Uterus (tissue), 4 donors: ENCODE data around the gene UNC13B. TPM values are rescaled to one million over a fixed set of nuclear protein-coding genes. Genes with fewer than 3 reads are reported as not detected.

Source experiments
- DNase-seq, 2 donors: peaks; one replicate each; pipeline ENCODE4 v3.0.0-alpha.2; 2019 to 2020
- H3K27ac ChIP-seq, 2 donors: fragments of 200-600 bp; sonication (generic); 1 replicate in 1 of 2; 2 replicates in 1 of 2; pipeline ENCODE4 v1.5.1; 2016 to 2018
- H3K27me3 ChIP-seq, 2 donors: fragments of 200-600 bp; sonication (generic); one replicate each; pipeline ENCODE4 v1.5.1; 2018 to 2019; ENCODE audit warnings: control low read depth in 1 of 2
- H3K36me3 ChIP-seq, 2 donors: fragments of 200-600 bp; sonication (generic); one replicate each; pipeline ENCODE4 v1.5.1; 2019; ENCODE audit warnings: control low read depth in 1 of 2
- H3K4me1 ChIP-seq, 2 donors: fragments of 200-600 bp; sonication (generic); one replicate each; pipeline ENCODE4 v1.5.1; 2018 to 2019; ENCODE audit warnings: control low read depth in 1 of 2
- H3K4me3 ChIP-seq, 2 donors: fragments of 200-600 bp; sonication (generic); 1 replicate in 1 of 2; 2 replicates in 1 of 2; pipeline ENCODE4 v1.5.1; 2018 to 2019; ENCODE audit warnings: mild to moderate bottlenecking in 1 of 2
- H3K9me3 ChIP-seq, 2 donors: fragments of 200-600 bp; sonication (generic); one replicate each; pipeline ENCODE4 v1.5.1; 2019; ENCODE audit warnings: control low read depth in 1 of 2
- POLR2A ChIP-seq, 2 donors: fragments of 450-650 bp; IDR thresholded peaks; one replicate each; pipeline ENCODE4 v1.6.1; 2016; ENCODE audit warnings: antibody characterized with exemption in 2 of 2, mild to moderate bottlenecking in 1 of 2, moderate library complexity in 1 of 2
- intact Hi-C: fragments of 100-400 bp; cut with DNase I; formaldehyde crosslinking; loops from one replicate; pipeline ENCODE4 v1.15.1; 2023; ENCODE audit warnings: low total_unique reads
- total RNA-seq, 4 donors: library from RNA; depleted of rRNA in 3 of 4; stranded (reverse); fragments of >200 nt in 3 of 4; gene quantifications; one replicate each; pipeline versions ENCODE4 v1.1.0 to v1.2.4, GENCODE V29; 2014 to 2023
- TF ChIP-seq, protein P1 (sequence below), 4 experiments: fragments of 200-600 bp in 2 of 4; fragments of 450-650 bp in 2 of 4; sonication (generic) in 2 of 4; IDR thresholded peaks; one replicate each; pipeline ENCODE4 v1.5.1; 2016 to 2019; ENCODE audit warnings: antibody characterized with exemption in 4 of 4, mild to moderate bottlenecking in 2 of 4, moderate library complexity in 1 of 4
- donor health status: DM: yes; HTN: yes; CAD: no.

The UNC13B gene
- 10 to 100 TPM; 11.2 to 37.1 (median 14.6) TPM for total RNA-seq

GRCh38 chr9:35161713-35162604 is at the start of gene UNC13B:
Gene UNC13B (plus strand): TSS chr9:35162009. CDS start chr9:35162284, 275 bp downstream.
- Histone ChIP-seq H3K27me3 (no peaks in the 10 kb centered on the region), H3K27ac (peak within 1 kb of the TSS; percentile 90 to 93), H3K9me3 (no peaks in the 10 kb centered on the region), H3K36me3 (no peaks in the 10 kb centered on the region), H3K4me3 (peak within 1 kb of the TSS; percentile 74 to 92), H3K4me1 (no peaks in the 10 kb centered on the region)
- DNase-seq, result peak; percentile 95 to 96
- intact Hi-C loops, result no loop called here
- peak; percentile 75 to 85 for TF ChIP-seq POLR2A (IDR thresholded peaks at IDR 0.05)
- TF ChIP-seq, protein P1, sequence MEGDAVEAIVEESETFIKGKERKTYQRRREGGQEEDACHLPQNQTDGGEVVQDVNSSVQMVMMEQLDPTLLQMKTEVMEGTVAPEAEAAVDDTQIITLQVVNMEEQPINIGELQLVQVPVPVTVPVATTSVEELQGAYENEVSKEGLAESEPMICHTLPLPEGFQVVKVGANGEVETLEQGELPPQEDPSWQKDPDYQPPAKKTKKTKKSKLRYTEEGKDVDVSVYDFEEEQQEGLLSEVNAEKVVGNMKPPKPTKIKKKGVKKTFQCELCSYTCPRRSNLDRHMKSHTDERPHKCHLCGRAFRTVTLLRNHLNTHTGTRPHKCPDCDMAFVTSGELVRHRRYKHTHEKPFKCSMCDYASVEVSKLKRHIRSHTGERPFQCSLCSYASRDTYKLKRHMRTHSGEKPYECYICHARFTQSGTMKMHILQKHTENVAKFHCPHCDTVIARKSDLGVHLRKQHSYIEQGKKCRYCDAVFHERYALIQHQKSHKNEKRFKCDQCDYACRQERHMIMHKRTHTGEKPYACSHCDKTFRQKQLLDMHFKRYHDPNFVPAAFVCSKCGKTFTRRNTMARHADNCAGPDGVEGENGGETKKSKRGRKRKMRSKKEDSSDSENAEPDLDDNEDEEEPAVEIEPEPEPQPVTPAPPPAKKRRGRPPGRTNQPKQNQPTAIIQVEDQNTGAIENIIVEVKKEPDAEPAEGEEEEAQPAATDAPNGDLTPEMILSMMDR (IDR thresholded peaks at IDR 0.05), result peak in 3 of 4 experiments; percentile 8 to 31 (median 31)

DNA sequence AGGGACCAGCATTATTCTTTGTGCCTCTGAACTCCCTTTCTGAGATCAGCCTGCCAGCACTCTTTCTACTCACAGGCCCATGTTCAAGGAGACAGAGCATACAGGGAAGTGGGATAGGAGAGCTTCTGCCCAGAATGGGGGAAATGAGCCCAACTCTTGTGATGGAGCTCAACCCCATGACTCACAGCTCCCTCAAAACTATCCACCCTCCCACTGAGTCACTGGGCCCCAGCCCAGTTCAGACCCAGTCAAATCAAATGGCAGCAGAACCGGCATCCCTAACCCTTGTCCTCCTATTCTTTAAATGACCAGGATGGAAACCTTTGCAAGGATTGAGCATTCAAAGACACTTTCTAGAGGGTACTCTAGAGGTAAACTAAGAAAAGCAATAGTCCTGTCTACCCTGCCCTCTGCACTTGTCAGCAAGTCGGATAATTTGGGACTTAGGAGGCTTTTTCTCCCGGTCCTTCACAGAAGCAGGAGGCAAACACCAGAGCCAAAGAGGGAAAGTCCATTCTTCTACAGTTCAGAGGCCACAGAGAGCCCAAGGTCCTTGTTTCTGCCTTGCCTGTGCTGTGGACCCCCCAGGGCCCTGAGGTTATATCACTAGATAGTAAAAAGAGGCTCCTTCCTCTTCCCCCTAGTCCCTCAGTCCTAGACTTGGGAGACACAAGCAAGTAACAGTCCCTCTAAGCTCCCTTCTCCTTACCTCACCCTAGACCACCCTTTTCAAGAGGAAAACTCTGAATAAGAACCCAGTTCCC is 49.4 kb upstream of the UNC13B start:
- no peak for DNase-seq
- no peaks in the 10 kb centered on the region for H3K36me3 ChIP-seq
- no peak for TF ChIP-seq POLR2A (IDR thresholded peaks at IDR 0.05)
- TF ChIP-seq, protein P1 (IDR thresholded peaks at IDR 0.05), result no peak
- no peak overlapping the region for H3K4me3 ChIP-seq
- H3K4me1 ChIP-seq, result peaks cover 0 to 10% of the 10 kb centered on the region in 2 donors
- H3K27me3 ChIP-seq, result no peaks in the 10 kb centered on the region
- H3K9me3 ChIP-seq, result no peaks in the 10 kb centered on the region
- peak overlapping the region; percentile 87 to 88 for H3K27ac ChIP-seq
- intact Hi-C loops, result loop anchor here (10.0 kb wide), 1 partner anchor 702 kb away; the partner anchor contains the start of genes HINT2 and SPAG8

DNA sequence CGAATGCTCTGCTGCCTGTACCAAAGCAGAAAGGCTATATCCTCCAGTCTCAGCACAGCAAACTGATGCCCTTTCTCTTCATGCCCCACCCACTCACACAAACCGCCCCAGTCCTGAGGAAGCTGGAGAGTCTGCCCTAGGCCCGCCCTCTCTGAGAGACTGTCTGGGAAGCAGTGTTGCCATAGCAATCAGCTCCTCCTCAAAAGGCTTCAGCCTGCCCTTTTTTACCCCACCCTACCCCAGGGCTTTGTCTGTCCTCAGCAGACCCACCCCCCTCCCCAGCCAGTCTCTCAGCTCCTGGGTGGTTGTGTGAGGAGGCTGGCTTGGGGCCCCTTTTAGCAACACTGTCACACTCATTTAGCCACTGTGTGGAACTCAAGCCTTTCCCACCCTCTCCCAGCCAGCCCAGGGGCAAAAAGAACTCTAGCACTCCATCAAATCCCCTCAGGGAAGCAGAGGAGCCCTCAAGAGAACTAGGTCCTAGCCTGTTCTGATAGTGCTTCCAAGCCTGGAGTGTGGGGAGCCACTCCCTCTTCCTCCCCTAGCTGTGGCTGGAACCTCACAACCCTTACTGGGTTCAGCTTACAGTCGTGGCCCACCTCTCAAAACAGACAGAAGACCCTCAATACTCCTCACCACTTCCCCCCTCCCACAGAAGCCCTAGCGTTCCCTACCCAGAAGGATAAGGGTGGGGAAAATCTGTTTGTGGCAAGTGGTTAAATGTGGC is 47.5 kb upstream of the UNC13B start:
- Histone ChIP-seq H3K27ac (peak overlapping the region; percentile 88 to 89), H3K4me3 (peak overlapping the region; percentile 45 to 55), H3K36me3 (no peaks in the 10 kb centered on the region), H3K4me1 (peaks cover 0 to 10% of the 10 kb centered on the region in 2 donors), H3K27me3 (no peaks in the 10 kb centered on the region), H3K9me3 (no peaks in the 10 kb centered on the region)
- TF ChIP-seq POLR2A (IDR thresholded peaks at IDR 0.05), result no peak
- TF ChIP-seq, protein P1 (IDR thresholded peaks at IDR 0.05), result no peak
- intact Hi-C loops, result loop anchor here (10.0 kb wide), 1 partner anchor 701 kb away; the partner anchor contains the start of genes HINT2 and SPAG8
- DNase-seq, result peak; percentile 69 to 80

DNA sequence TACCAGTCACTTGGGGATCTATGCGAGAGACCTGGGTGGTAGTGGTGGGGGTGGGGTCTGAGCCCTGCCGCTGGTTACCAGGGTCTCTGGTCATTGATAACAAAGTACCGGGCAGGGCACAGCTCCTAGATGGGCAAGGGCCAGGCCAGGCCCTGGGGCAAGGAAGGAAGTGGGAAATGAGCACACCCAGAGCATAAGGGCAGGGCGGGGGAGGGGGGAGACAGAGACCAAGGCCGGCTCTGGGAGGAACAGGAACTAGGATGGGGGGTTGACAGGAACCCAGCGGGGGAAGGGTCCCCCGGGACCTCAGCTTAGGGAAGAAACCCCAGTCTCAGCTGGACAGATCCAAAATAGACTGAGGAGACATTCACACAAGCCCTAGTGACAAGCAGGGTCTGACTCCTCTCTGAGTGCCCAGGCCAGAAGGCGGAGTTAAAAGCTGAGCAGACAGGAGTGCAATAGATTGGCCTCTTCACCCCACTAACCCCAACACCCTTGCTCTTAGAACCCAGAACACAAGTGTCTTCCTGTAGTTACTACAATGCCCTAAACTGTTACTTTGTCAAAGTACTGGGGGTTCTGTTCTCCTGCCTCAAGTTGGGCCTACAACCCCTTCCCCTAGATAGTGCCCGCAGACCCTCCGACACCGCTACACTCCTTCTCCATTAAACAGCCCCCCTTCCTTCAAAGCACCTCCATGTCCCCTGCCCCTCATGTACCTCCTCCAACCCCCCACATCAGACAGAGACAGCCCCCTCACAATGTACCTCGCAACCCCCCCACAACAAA is 46.8 kb upstream of the UNC13B start:
- Histone ChIP-seq H3K9me3 (no peaks in the 10 kb centered on the region), H3K4me1 (peaks cover 0 to 10% of the 10 kb centered on the region in 2 donors), H3K4me3 (peak overlapping the region; percentile 45 to 55), H3K27ac (peak overlapping the region; percentile 88 to 89), H3K27me3 (no peaks in the 10 kb centered on the region), H3K36me3 (no peaks in the 10 kb centered on the region)
- peak; percentile 41 to 61 for DNase-seq
- intact Hi-C loops, result loop anchor here (5.0 to 10.0 kb wide), 3 partner anchors 142 to 700 kb away; partner anchors contain the start of genes HINT2 and SPAG8
- TF ChIP-seq POLR2A (IDR thresholded peaks at IDR 0.05), result no peak
- TF ChIP-seq, protein P1 (IDR thresholded peaks at IDR 0.05), result no peak
